ENCODE results near the gene C6orf163. TPM values are rescaled to one million over a fixed set of nuclear protein-coding genes. Genes with fewer than 3 reads are reported as not detected.

C6orf163 gene
- total RNA-seq, 1 donor from 2014 or later: 5.7 TPM

- TF ChIP-seq CTCF (IDR thresholded peaks at IDR 0.05; ENCODE audit: unreplicated experiment): no peak
- Mint-ChIP-seq H3K27ac (no peak overlapping the region), H3K4me3 (ENCODE audit: low read depth) (no peak overlapping the region), H3K9me3 (ENCODE audit: low read depth) (no peaks in the 10 kb centered on the region), H3K4me1 (ENCODE audit: low read depth) (peaks cover 15% of the 10 kb centered on the region), H3K27me3 (no peaks in the 10 kb centered on the region), H3K36me3 (ENCODE audit: insufficient read depth) (peaks cover 7% of the 10 kb centered on the region)
- no peak for DNase-seq (ENCODE audit: low spot score, unreplicated experiment)
Measured at GRCh38 chr6:87333591-87334181, 10.9 kb upstream of the C6orf163 start.

GRCh38 chr6:87334683-87335082 is 9.9 kb upstream of the C6orf163 start:
- Mint-ChIP-seq H3K36me3 (ENCODE audit: insufficient read depth) (peaks cover 2% of the 10 kb centered on the region), H3K9me3 (ENCODE audit: low read depth) (no peaks in the 10 kb centered on the region), H3K27me3 (no peaks in the 10 kb centered on the region), H3K27ac (no peak overlapping the region), H3K4me1 (ENCODE audit: low read depth) (peaks cover 17% of the 10 kb centered on the region), H3K4me3 (ENCODE audit: low read depth) (no peak overlapping the region)
- DNase-seq (ENCODE audit: low spot score, unreplicated experiment): no peak
- TF ChIP-seq CTCF (IDR thresholded peaks at IDR 0.05; ENCODE audit: unreplicated experiment): no peak

GRCh38 chr6:87336367-87336766 is 8.2 kb upstream of the C6orf163 start:
- Mint-ChIP-seq H3K4me3 (ENCODE audit: low read depth) (no peak overlapping the region), H3K9me3 (ENCODE audit: low read depth) (no peaks in the 10 kb centered on the region), H3K27me3 (no peaks in the 10 kb centered on the region), H3K27ac (no peak overlapping the region), H3K36me3 (ENCODE audit: insufficient read depth) (peaks cover 2% of the 10 kb centered on the region), H3K4me1 (ENCODE audit: low read depth) (peaks cover 20% of the 10 kb centered on the region)
- no peak for TF ChIP-seq CTCF (IDR thresholded peaks at IDR 0.05; ENCODE audit: unreplicated experiment)
- DNase-seq (ENCODE audit: low spot score, unreplicated experiment): no peak

- Mint-ChIP-seq H3K4me3 (ENCODE audit: low read depth) (no peak overlapping the region), H3K4me1 (ENCODE audit: low read depth) (peaks cover 51% of the 10 kb centered on the region), H3K9me3 (ENCODE audit: low read depth) (no peaks in the 10 kb centered on the region), H3K36me3 (ENCODE audit: insufficient read depth) (no peaks in the 10 kb centered on the region), H3K27ac (no peak overlapping the region), H3K27me3 (no peaks in the 10 kb centered on the region)
- DNase-seq (ENCODE audit: low spot score, unreplicated experiment): no peak
- TF ChIP-seq CTCF (IDR thresholded peaks at IDR 0.05; ENCODE audit: unreplicated experiment): no peak
Measured at GRCh38 chr6:87340230-87340629, 4.4 kb upstream of the C6orf163 start.

GRCh38 chr6:87341158-87341557 is 3.5 kb upstream of the C6orf163 start:
- Mint-ChIP-seq H3K36me3 (ENCODE audit: insufficient read depth) (peaks cover 1% of the 10 kb centered on the region), H3K9me3 (ENCODE audit: low read depth) (no peaks in the 10 kb centered on the region), H3K4me3 (ENCODE audit: low read depth) (no peak overlapping the region), H3K27me3 (no peaks in the 10 kb centered on the region), H3K27ac (no peak overlapping the region), H3K4me1 (ENCODE audit: low read depth) (peaks cover 50% of the 10 kb centered on the region)
- no peak for TF ChIP-seq CTCF (IDR thresholded peaks at IDR 0.05; ENCODE audit: unreplicated experiment)
- no peak for DNase-seq (ENCODE audit: low spot score, unreplicated experiment)

All from progenitor cell of endocrine pancreas (in vitro differentiated cells).